SK-N-SH treated with all-trans-retinoic acid at 6 μM for 48 hours (cell line): Measurements from ENCODE around the gene GALNT1.

ENCODE experiments used
- ATAC-seq: fragments of 200-7000 bp; cut with Tn5 transposase; 3 replicates; pipeline ENCODE4 v1.9.1; 2020; ENCODE audit warnings: mild to moderate bottlenecking, moderate library complexity
- ARNTL ChIP-seq: fragments of 450-650 bp; formaldehyde crosslinking; IDR thresholded peaks from 2 replicates; pipeline ENCODE4 v1.5.0; 2020; ENCODE audit warnings: low read depth, mild to moderate bottlenecking, moderate library complexity, borderline replicate concordance
- BACH2 ChIP-seq: fragments of 250-450 bp; sonication (Bioruptor Pico); IDR thresholded peaks from 2 replicates; pipeline ENCODE4 v1.9.0; 2021; ENCODE audit warnings: mild to moderate bottlenecking, borderline replicate concordance
- CSDC2 ChIP-seq: fragments of 250-450 bp; sonication (Bioruptor Pico); IDR thresholded peaks from 2 replicates; pipeline ENCODE4 v1.5.0; 2020; ENCODE audit warnings: mild to moderate bottlenecking, moderate library complexity
- ESRRG ChIP-seq: fragments of 250-450 bp; sonication (Bioruptor Pico); IDR thresholded peaks from 2 replicates; pipeline ENCODE4 v1.6.1; 2021; ENCODE audit warnings: mild to moderate bottlenecking
- GLIS3 ChIP-seq: fragments of 250-450 bp; sonication (Bioruptor Pico); IDR thresholded peaks from 2 replicates; pipeline ENCODE4 v1.5.0; 2020; ENCODE audit warnings: mild to moderate bottlenecking, moderate library complexity
- ISL1 ChIP-seq: fragments of 250-450 bp; sonication (Bioruptor Pico); IDR thresholded peaks from 2 replicates; pipeline ENCODE4 v2.1.2; 2022; ENCODE audit warnings: mild to moderate bottlenecking, moderate library complexity
- OSR1 ChIP-seq: fragments of 250-450 bp; sonication (Bioruptor Pico); IDR thresholded peaks from 2 replicates; pipeline ENCODE4 v1.8.0; 2022; ENCODE audit warnings: moderate library complexity, mild to moderate bottlenecking, inconsistent platforms
- PPARA ChIP-seq: fragments of 250-450 bp; sonication (Bioruptor Pico); IDR thresholded peaks from 2 replicates; pipeline ENCODE4 v1.5.0; 2020; ENCODE audit warnings: mild to moderate bottlenecking, borderline replicate concordance
- SNAI2 ChIP-seq: fragments of 250-450 bp; sonication (Bioruptor Pico); IDR thresholded peaks from 2 replicates; pipeline ENCODE4 v1.5.0; 2020; ENCODE audit warnings: mild to moderate bottlenecking, moderate library complexity
- TCF4 ChIP-seq: fragments of 250-450 bp; sonication (Bioruptor Pico); IDR thresholded peaks from 2 replicates; pipeline ENCODE4 v1.8.0; 2021; ENCODE audit warnings: mild to moderate bottlenecking, moderate library complexity, borderline replicate concordance
- ZC3H10 ChIP-seq: fragments of 250-450 bp; sonication (Bioruptor Pico); IDR thresholded peaks from 2 replicates; pipeline ENCODE4 v1.5.1; 2021; ENCODE audit warnings: mild to moderate bottlenecking, moderate library complexity
- ZFP3 ChIP-seq: fragments of 250-450 bp; sonication (Bioruptor Pico); IDR thresholded peaks from 2 replicates; pipeline ENCODE4 v1.5.0; 2020; ENCODE audit warnings: mild to moderate bottlenecking, moderate library complexity
- ZFP30 ChIP-seq: fragments of 450-650 bp; formaldehyde crosslinking; IDR thresholded peaks from 2 replicates; pipeline ENCODE4 v1.5.0; 2022; ENCODE audit warnings: mild to moderate bottlenecking, moderate library complexity
- ZNF565 ChIP-seq: fragments of 450-650 bp; formaldehyde crosslinking; conservative IDR thresholded peaks from 2 replicates; pipeline ENCODE4 v1.5.0; 2020; ENCODE audit warnings: low read depth, mild to moderate bottlenecking, moderate library complexity
- ZNF8 ChIP-seq: fragments of 450-650 bp; formaldehyde crosslinking; IDR thresholded peaks from 2 replicates; pipeline ENCODE4 v1.5.0; 2020; ENCODE audit warnings: mild to moderate bottlenecking, moderate library complexity
- TF ChIP-seq, protein P1 (sequence below): fragments of 250-450 bp; sonication (Bioruptor Pico); IDR thresholded peaks from 2 replicates; pipeline ENCODE4 v1.5.1; 2020; ENCODE audit warnings: low read depth, mild to moderate bottlenecking, moderate library complexity
- TF ChIP-seq, protein P2 (sequence below): fragments of 250-450 bp; sonication (Bioruptor Pico); IDR thresholded peaks from 2 replicates; pipeline ENCODE4 v1.5.0; 2020; ENCODE audit warnings: mild to moderate bottlenecking, moderate library complexity
- TF ChIP-seq, protein P3 (sequence below): fragments of 250-450 bp; sonication (Bioruptor Pico); IDR thresholded peaks from 2 replicates; pipeline ENCODE4 v1.5.1; 2021; ENCODE audit warnings: mild to moderate bottlenecking, moderate library complexity
- TF ChIP-seq, protein P4 (sequence below): fragments of 250-450 bp; sonication (Bioruptor Pico); IDR thresholded peaks from 2 replicates; pipeline ENCODE4 v1.8.0; 2021; ENCODE audit warnings: low read depth, mild to moderate bottlenecking, moderate library complexity, borderline replicate concordance
- TF ChIP-seq, protein P5 (sequence below): fragments of 250-450 bp; sonication (Bioruptor Pico); IDR thresholded peaks from 2 replicates; pipeline ENCODE4 v1.8.0; 2020; ENCODE audit warnings: mild to moderate bottlenecking, moderate library complexity, borderline replicate concordance

The GALNT1 gene

DNA sequence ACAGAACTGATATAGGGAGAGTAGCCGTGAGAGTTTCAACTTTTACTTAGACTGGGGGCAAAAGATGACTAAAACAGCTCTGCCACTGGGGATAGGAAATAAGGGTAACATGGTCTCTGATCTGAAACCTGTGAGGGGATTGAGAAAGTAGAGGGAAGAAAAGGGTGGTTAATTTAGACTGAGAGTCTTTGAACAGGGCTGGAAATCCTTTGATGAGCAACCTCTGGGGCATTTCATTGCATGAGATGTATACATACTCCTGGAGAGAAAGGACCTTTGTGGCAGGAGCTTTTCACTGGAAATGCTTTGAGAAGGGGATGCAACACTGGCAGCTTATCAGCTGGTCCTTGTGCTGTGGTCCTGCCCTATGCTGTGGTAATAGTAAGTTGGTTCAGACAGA lies 9.4 kb downstream of the GALNT1 start (continued):
- TF ChIP-seq, protein P1, sequence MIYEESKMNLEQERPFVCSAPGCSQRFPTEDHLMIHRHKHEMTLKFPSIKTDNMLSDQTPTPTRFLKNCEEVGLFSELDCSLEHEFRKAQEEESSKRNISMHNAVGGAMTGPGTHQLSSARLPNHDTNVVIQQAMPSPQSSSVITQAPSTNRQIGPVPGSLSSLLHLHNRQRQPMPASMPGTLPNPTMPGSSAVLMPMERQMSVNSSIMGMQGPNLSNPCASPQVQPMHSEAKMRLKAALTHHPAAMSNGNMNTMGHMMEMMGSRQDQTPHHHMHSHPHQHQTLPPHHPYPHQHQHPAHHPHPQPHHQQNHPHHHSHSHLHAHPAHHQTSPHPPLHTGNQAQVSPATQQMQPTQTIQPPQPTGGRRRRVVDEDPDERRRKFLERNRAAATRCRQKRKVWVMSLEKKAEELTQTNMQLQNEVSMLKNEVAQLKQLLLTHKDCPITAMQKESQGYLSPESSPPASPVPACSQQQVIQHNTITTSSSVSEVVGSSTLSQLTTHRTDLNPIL (CRISPR knock-in tag), result no peak
- TF ChIP-seq BACH2 (CRISPR knock-in tag) (no peak), ZFP3 (CRISPR knock-in tag) (no peak), GLIS3 (CRISPR knock-in tag) (no peak), ZFP30 (CRISPR knock-in tag) (no peak), OSR1 (CRISPR knock-in tag) (no peak)

DNA sequence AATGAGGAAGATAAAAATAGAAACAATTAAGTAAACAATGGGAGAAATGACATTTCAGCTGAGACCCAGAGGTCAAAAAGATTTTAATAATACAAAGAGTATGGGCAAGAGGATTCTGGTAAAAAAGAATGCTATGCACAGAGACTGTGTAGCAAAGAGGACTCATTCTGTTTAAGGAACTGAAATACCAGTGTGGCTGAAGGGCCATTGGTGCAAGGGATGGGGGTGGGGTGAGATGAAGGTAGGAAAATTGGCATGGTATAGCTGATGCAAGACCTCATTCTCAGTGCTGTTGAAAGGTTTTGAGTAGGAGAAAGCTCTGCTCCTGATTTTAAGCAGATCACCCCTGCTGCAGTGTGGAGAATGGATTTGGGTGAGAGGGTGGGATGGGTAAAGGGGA lies 10.8 kb downstream of the GALNT1 start:
- ATAC-seq, result no peak
- TF ChIP-seq ZC3H10 (CRISPR knock-in tag), result no peak
- TF ChIP-seq, protein P2, sequence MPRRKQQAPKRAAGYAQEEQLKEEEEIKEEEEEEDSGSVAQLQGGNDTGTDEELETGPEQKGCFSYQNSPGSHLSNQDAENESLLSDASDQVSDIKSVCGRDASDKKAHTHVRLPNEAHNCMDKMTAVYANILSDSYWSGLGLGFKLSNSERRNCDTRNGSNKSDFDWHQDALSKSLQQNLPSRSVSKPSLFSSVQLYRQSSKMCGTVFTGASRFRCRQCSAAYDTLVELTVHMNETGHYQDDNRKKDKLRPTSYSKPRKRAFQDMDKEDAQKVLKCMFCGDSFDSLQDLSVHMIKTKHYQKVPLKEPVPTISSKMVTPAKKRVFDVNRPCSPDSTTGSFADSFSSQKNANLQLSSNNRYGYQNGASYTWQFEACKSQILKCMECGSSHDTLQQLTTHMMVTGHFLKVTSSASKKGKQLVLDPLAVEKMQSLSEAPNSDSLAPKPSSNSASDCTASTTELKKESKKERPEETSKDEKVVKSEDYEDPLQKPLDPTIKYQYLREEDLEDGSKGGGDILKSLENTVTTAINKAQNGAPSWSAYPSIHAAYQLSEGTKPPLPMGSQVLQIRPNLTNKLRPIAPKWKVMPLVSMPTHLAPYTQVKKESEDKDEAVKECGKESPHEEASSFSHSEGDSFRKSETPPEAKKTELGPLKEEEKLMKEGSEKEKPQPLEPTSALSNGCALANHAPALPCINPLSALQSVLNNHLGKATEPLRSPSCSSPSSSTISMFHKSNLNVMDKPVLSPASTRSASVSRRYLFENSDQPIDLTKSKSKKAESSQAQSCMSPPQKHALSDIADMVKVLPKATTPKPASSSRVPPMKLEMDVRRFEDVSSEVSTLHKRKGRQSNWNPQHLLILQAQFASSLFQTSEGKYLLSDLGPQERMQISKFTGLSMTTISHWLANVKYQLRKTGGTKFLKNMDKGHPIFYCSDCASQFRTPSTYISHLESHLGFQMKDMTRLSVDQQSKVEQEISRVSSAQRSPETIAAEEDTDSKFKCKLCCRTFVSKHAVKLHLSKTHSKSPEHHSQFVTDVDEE (CRISPR knock-in tag), result no peak
- no peak for TF ChIP-seq ISL1 (CRISPR knock-in tag)
- TF ChIP-seq, protein P3, sequence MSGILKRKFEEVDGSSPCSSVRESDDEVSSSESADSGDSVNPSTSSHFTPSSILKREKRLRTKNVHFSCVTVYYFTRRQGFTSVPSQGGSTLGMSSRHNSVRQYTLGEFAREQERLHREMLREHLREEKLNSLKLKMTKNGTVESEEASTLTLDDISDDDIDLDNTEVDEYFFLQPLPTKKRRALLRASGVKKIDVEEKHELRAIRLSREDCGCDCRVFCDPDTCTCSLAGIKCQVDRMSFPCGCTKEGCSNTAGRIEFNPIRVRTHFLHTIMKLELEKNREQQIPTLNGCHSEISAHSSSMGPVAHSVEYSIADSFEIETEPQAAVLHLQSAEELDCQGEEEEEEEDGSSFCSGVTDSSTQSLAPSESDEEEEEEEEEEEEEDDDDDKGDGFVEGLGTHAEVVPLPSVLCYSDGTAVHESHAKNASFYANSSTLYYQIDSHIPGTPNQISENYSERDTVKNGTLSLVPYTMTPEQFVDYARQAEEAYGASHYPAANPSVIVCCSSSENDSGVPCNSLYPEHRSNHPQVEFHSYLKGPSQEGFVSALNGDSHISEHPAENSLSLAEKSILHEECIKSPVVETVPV, result no peak
- TF ChIP-seq ARNTL (CRISPR knock-in tag), result no peak
- no peak for TF ChIP-seq CSDC2 (CRISPR knock-in tag)
- TF ChIP-seq, protein P4, sequence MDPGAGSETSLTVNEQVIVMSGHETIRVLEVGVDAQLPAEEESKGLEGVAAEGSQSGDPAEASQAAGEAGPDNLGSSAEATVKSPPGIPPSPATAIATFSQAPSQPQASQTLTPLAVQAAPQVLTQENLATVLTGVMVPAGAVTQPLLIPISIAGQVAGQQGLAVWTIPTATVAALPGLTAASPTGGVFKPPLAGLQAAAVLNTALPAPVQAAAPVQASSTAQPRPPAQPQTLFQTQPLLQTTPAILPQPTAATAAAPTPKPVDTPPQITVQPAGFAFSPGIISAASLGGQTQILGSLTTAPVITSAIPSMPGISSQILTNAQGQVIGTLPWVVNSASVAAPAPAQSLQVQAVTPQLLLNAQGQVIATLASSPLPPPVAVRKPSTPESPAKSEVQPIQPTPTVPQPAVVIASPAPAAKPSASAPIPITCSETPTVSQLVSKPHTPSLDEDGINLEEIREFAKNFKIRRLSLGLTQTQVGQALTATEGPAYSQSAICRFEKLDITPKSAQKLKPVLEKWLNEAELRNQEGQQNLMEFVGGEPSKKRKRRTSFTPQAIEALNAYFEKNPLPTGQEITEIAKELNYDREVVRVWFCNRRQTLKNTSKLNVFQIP (CRISPR knock-in tag), result no peak
- TF ChIP-seq PPARA (CRISPR knock-in tag), result no peak
- no peak for TF ChIP-seq ESRRG (CRISPR knock-in tag)
- no peak for TF ChIP-seq BACH2 (CRISPR knock-in tag)
- TF ChIP-seq ZNF8 (CRISPR knock-in tag), result no peak
- TF ChIP-seq SNAI2, result no peak
- TF ChIP-seq GLIS3 (CRISPR knock-in tag), result no peak

DNA sequence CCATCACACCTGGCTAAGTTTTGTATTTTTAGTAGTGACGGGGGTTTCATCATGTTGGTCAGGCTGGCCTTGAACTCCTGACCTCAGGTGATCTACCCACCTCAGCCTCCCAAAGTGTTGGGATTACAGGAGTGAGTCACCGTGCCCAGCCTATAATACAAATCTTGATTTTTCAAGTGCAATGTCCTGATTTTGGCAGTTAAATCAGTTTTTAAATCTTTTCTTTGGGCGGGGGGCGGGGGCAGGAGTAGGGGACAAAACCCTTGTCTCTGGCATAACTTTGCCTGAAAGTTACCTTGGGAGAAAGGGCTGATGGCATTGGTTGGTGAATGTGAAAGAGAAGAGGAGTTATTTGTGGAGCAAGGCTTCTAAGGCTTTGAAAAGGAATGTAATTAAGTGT lies 12.3 kb downstream of the GALNT1 start:
- TF ChIP-seq PPARA (CRISPR knock-in tag), result no peak
- no peak for ATAC-seq

DNA sequence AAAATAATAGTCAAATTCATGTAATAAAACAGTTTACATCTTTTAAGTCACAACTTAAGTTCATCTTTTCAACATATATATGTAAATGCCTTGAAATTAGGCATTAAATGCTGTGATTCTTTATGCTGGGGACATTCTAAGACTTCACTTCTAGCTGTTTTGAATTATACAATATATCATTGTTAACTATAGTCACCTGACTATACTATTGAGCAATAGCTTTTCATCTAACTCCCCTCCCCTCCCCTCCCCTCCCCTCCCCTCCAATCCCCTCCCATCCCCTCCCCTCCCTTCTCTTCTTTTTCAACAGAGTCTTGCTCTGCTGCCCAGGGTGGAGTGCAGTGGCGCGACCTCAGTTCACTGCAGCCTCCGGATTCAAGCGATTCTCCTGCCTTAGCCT lies 16.2 kb downstream of the GALNT1 start:
- ATAC-seq, result no peak
- TF ChIP-seq ZNF565 (CRISPR knock-in tag), result no peak
- no peak for TF ChIP-seq ZNF8 (CRISPR knock-in tag)
- TF ChIP-seq ZC3H10 (CRISPR knock-in tag), result no peak
- TF ChIP-seq, protein P5, sequence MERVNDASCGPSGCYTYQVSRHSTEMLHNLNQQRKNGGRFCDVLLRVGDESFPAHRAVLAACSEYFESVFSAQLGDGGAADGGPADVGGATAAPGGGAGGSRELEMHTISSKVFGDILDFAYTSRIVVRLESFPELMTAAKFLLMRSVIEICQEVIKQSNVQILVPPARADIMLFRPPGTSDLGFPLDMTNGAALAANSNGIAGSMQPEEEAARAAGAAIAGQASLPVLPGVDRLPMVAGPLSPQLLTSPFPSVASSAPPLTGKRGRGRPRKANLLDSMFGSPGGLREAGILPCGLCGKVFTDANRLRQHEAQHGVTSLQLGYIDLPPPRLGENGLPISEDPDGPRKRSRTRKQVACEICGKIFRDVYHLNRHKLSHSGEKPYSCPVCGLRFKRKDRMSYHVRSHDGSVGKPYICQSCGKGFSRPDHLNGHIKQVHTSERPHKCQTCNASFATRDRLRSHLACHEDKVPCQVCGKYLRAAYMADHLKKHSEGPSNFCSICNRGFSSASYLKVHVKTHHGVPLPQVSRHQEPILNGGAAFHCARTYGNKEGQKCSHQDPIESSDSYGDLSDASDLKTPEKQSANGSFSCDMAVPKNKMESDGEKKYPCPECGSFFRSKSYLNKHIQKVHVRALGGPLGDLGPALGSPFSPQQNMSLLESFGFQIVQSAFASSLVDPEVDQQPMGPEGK, result no peak
- TF ChIP-seq ISL1 (CRISPR knock-in tag), result no peak
- TF ChIP-seq TCF4 (CRISPR knock-in tag), result no peak
- no peak for TF ChIP-seq ZFP3 (CRISPR knock-in tag)
